GM18951 (cell line): ENCODE results near the gene CSMD2.
"Not testable (repeated sequence)": the region's sequence is repeated elsewhere in the genome, so short reads cannot be mapped to it uniquely, and the experiment has no call there.

Experiments
- POLR2A ChIP-seq: IDR thresholded peaks from 4 replicates; pipeline ENCODE4 v1.6.1; 2011; ENCODE audit warnings: mild to moderate bottlenecking; ENCODE audit not compliant: insufficient read length, insufficient read depth; ENCODE audit errors: extremely low read depth
- in situ Hi-C: fragments of 300-500 bp; cut with MboI; formaldehyde crosslinking; loops from one replicate; pipeline ENCODE4 v1.12.0; 2022; ENCODE audit warnings: low sequenced_read_pairs, mixed read lengths, inconsistent platforms; ENCODE audit not compliant: unreplicated experiment

CSMD2 gene

DNA sequence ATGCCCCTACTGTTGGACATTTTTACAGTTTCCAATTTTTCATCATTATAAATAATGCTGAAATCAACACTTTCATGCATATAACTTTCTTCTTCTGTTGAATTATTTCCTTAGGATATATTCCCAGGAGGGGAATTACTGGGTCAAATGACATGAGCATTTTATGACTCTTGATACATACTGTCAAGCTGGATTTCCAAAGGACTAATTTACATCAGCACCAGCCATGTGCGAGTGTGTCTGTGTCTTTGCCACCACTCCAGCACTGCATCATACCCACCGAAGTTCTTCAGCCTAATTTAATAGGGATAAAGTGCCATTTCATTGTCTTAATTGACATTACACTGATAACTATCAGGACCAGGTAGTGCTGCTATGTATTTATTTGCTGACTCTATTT lies 146.7 kb downstream of the CSMD2 start:
- in situ Hi-C loops = no loop called here
- TF ChIP-seq POLR2A = no peak

GRCh38 chr1:34016281-34016680 lies 148.7 kb downstream of the CSMD2 start:
- in situ Hi-C loops = not testable (repeated sequence)

DNA sequence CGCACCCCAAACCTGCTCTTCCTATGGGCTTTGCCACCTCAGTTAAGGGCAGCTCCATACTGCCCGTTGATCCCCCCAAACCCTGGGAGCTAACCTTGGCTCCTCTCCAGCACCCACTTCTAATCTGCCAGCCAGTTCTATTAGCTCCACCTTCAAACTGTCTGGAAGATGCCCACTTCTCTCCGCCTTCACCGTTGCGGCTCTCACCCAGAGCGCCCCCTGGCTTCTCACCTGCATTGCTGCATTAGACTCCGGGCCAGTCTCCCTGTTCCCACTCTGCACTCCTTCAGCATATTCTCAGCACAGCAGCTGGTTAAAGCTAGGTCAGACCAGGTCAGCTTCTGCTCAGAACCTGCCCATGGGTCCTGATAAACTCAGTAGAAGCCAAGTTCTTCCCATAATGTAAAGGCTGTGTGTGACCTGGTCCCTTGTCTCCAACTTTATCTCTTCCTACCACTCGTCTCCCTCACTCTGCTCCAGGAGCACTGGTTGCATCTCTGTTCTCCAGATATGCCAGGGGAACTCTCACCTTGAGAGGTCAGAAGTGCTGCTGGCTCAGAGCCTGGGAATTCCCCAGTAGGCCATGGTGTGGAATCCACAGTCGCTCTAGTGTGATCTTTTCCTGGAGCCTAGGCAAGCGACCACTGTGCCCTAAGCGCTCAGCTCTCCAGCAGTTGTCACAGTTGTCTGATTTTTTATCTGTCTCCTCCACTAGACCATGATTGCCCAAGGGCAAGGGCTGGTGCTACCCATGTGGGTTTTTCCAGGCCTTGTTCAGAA lies 150.9 kb downstream of the CSMD2 start:
- no peak for TF ChIP-seq POLR2A
- in situ Hi-C loops = no loop called here

- in situ Hi-C loops = no loop called here
- no peak for TF ChIP-seq POLR2A
Measured at GRCh38 chr1:34013136-34013535, 151.9 kb downstream of the CSMD2 start.

DNA sequence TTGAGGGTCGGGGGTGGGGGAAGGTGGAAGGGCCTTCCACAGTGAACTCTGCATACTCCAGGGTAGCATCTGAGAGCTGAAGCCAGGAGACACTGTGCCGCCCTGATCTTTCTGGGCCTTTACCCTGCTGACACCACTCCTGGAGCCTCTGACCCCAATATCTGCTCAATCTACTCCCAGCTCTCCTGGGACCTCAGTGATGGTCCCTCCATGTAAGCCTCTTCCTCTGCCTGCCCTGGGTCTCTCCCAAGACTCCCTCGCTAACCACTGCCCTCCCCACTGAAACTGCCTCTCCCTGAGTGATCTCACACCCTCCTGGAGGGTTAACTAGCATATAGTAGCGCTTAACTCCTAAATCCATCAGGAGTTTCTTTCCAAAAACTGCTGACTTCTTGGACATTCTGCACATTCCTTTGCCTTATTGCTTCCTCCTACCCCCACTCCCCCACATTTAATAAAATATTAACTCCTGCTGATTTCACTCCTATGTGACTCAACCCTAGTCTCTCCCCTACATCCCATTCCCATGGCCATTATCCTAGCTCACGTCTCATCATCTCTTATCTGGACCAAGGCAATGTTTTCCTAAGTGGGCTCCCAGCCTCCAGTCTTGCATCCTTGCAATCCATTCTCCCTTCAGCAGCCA lies 155.6 kb downstream of the CSMD2 start:
- in situ Hi-C loops = no loop called here
- TF ChIP-seq POLR2A = no peak

DNA sequence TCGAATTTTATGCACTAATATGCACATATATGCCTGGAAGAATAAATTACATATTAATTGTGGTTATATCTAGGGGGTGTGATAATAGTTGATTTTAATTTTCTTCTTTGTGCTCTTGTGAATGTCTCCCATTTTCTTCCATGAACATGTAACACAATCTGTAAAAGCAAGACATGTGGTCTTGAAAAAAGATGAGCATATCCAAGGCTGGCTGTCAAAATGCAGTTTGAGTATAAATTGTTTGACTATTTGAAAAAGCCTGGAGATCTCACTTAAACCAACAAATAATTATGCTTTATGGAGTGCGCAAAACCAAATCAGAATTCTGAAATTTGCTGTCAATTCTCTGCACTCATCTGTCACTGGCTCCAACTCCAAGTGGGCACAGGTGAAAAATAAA lies 157.3 kb downstream of the CSMD2 start:
- in situ Hi-C loops = no loop called here
- TF ChIP-seq POLR2A = no peak

- no peak for TF ChIP-seq POLR2A
- in situ Hi-C loops = no loop called here
Measured at GRCh38 chr1:34005309-34005708, 159.7 kb downstream of the CSMD2 start.

- TF ChIP-seq POLR2A = no peak
- in situ Hi-C loops = no loop called here
Measured at GRCh38 chr1:34002810-34003209, 162.2 kb downstream of the CSMD2 start.

DNA sequence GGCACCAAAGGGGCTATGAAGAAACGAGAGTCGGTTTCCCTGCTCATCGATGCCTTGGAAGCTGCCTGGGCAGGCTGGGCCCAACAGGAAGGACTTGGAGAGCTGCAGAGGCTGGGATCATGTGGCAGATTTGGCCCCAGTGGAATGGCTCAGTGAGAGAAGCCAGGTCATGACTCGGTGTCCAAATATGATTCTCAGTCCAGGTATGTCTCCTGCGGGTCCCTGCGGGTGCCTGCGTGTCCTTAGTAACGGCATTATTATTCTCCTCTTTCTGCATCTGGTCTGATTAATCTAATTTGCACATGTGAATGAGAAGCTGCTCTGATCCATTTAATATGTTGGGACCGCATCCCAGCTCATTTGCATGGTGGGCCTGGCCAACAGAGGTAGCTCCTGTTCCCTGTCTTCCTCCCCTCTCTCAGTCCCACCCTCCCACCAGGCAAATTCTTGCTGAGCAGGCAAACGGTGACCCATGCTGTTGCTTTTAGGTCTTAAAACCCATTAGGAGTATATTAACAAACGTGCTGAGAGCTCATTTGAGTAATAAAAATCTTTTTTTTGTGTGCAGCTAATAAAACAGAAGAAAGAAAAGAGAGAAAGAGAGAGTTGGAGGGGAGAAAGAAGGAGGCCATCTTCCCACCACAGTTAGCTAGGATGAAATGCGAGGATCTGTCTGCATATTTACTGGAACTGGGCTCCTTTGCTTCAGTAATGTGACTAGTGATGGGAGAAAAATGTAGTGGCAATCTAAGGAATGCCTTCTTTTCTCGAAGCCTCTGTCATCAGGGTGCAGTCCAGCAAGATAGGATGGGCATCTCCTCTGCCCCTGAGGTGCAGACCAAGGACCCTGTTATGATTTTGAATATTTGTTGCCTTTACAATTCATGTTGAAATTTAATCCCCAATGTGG lies 167.6 kb downstream of the CSMD2 start:
- in situ Hi-C loops = no loop called here
- no peak for TF ChIP-seq POLR2A

- in situ Hi-C loops = no loop called here
- no peak for TF ChIP-seq POLR2A
Measured at GRCh38 chr1:33996281-33996680, 168.7 kb downstream of the CSMD2 start.

DNA sequence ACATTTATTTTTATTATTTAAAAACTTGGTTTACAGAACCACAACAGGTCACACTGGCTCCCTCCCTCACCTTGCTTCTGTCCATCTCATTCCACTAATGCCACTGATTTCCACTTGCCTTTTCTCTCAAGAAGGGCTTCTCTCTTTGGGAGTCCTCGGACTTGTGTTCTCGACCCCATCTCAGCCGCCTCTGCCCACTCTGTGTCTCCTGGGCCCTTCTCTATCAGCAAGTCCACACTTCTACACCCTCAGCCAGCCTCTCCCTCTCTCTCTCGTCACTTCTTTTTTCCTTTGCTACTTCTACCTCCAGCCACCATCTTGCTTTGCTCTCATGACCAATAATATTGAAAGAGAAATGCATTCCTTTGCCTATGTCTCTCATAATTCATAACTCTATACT lies 171.7 kb downstream of the CSMD2 start:
- no peak for TF ChIP-seq POLR2A
- in situ Hi-C loops = no loop called here

- no peak for TF ChIP-seq POLR2A
- in situ Hi-C loops = no loop called here
Measured at GRCh38 chr1:33990281-33990680, 174.7 kb downstream of the CSMD2 start.

DNA sequence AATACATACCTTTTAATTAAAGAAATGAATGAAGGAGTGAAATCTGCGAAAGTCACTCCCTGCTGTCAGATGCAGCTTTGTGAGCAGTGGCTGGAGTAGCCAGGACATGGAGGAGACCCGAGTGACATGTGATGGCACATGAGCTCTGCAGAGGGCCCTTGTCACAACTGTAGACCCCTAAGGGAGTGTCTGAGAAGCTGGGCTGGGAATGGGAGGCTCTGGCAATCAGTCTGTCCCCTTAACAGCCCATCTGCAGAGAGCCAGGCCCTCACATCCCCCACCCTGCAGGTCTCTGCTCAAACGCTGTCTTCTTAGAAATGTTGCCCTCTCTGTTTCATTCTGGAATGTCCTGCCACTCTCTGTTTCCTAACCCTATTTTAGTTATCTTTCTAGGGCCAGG lies 176.9 kb downstream of the CSMD2 start:
- in situ Hi-C loops = no loop called here
- no peak for TF ChIP-seq POLR2A
